Measurements from ENCODE around the gene ENPP1.

DNA sequence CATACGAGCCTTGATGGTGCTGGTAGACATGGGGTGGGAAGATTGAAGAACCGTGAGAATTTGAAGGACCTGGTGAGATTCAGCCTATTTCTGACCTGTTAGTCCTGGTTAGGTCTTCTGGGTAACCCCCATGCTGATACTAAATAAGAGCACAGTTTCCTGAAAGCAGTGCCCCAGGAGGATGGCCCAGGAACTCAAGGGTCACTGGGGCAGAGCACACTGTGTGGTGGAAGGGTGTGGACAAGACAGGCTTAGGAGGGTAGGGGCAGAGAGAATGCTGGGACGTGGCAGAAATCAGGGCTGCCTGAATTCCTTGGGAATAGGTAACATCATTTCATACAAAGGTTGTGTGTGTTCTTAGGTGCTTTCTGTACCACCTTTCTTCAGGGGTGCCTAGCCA lies 31.9 kb upstream of the ENPP1 start:
- TF ChIP-seq, protein P1, sequence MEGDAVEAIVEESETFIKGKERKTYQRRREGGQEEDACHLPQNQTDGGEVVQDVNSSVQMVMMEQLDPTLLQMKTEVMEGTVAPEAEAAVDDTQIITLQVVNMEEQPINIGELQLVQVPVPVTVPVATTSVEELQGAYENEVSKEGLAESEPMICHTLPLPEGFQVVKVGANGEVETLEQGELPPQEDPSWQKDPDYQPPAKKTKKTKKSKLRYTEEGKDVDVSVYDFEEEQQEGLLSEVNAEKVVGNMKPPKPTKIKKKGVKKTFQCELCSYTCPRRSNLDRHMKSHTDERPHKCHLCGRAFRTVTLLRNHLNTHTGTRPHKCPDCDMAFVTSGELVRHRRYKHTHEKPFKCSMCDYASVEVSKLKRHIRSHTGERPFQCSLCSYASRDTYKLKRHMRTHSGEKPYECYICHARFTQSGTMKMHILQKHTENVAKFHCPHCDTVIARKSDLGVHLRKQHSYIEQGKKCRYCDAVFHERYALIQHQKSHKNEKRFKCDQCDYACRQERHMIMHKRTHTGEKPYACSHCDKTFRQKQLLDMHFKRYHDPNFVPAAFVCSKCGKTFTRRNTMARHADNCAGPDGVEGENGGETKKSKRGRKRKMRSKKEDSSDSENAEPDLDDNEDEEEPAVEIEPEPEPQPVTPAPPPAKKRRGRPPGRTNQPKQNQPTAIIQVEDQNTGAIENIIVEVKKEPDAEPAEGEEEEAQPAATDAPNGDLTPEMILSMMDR (IDR thresholded peaks at IDR 0.05): no peak
- no peak for TF ChIP-seq POLR2A (IDR thresholded peaks at IDR 0.05)
